HG02840 (cell line): ENCODE data around the gene PLAAT2.
"Not testable (repeated sequence)": the region's sequence is repeated elsewhere in the genome, so short reads cannot be mapped to it uniquely, and the experiment has no call there.

ENCODE experiments used
- ATAC-seq: cut with Tn5 transposase; IDR thresholded peaks from one replicate; pipeline ENCODE4 v1.9.1; 2021; ENCODE audit warnings: mild to moderate bottlenecking, moderate library complexity, moderate number of reproducible peaks; ENCODE audit not compliant: unreplicated experiment, low FRiP score

The PLAAT2 gene

DNA sequence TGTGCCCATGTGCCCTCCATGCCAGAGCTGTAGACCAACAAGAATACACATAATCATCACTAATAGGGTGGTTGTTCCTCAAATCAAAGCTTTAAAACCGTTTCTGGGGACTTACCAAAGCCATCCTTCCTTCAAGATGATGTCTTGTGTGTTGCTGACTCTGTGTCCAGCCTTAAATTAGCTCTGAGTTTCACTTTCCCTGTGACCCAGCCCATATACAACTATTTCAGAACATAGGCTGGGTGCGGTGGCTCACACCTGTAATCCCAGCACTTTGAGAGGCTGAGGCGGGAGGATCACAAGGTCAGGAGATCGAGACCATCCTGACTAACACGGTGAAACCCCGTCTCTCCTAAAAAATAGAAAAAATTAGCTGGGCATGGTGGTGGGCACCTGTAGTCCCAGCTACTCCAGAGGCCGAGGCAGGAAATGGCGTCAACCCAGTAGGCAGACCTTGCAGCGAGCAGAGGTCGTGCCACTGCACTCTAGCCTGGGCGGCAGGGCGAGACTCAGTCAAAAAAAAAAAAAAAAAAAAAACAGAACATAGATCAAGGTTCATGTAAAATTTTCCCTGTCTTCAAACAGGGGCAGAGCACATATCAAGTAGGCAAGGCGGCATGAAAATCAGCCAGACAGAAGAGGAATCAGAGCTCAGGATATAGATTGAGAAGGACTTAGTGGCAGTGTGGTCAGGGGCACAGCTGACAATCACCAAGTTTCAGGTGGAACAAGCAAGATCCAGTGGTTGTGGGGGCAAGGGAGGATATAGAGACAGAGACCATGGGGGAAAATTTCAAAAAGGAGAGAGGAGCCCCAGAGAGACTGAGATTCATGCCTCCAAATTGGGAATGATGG is at the start of gene PLAAT2:
Gene PLAAT2 (minus strand): TSS at position 179 of the 855 bp plus-strand sequence. CDS start 55 bp downstream, at position 124.
- no peak for ATAC-seq

DNA sequence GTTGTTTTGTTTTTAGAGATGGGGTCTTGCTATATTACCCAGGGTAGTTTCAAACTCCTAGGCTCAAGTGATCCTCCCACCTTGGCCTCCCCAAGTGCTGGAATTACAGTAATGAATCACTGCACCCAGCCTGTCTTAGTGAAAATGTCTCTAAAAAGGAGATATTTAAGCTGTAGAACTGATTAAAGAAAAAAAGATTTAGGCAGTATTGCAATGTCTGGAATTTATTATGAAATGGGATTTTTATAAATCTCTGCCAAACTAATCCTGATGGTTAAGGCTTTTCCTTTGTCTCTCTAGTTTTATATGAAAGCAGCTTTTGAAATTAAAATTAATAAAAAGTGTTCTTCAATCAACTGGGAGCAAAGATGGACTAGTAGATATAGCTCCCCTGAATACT is 49.0 kb upstream of the PLAAT2 start:
- ATAC-seq, result no peak

- no peak for ATAC-seq
Measured at GRCh38 chr11:63611395-63611747, 48.2 kb upstream of the PLAAT2 start.

DNA sequence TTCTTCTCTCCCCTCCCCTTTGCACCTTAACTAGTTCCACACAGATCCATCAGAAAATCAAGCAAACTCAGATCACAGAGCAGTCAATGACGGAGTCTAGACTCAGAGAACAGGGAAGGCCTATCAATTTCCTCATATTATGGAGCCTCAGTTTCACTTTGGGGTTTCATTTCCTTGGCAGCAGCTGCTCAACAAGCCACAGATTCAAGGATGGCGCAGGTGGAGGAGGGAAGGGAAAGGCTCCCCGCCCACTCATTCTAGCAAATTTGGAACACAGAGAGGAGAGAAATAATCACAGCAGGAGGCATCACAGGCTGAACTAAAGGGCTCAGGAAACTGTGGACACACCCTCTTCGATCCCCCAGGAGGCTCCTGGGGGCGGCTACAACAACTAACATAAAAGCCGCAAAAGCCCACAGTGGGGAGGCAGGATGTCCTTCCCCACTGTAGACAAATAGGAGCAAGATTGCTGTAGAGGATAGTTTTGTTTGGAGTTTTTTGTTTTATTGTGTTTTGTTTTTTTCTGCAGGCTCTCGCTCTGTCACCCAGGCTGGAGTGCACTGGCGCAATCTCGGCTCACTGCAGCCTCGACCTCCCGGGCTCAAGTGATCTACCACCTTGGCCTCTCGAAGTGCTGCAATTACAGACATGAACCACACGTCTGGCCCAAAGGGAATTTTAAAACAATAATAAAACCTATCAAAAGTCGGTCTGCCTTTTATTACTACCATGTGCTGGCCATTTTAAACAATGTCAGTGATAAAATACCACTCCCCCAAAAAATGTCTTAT is 47.6 kb upstream of the PLAAT2 start:
- ATAC-seq, result no peak

GRCh38 chr11:63609971-63610580 is 46.9 kb upstream of the PLAAT2 start:
- ATAC-seq, result no peak

DNA sequence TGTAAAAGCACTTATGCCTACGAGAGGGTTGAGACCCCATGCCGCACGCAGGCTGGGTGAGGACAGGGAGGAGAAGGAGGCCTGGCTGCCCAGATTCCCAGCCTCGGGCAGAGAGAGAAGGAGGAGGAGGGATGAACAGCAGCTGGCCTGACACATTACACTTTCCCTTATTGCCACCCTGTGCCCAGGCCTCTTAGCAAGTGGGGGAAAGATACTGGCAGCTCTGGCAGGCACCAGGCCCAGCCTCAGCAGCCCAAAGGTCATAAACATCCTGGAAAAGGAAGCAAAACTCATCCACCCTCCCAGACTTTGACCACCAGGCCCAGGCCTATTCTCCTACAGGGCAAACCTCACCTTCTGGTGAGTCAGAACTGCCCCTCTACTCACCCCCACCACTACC is 46.4 kb upstream of the PLAAT2 start:
- no peak for ATAC-seq

DNA sequence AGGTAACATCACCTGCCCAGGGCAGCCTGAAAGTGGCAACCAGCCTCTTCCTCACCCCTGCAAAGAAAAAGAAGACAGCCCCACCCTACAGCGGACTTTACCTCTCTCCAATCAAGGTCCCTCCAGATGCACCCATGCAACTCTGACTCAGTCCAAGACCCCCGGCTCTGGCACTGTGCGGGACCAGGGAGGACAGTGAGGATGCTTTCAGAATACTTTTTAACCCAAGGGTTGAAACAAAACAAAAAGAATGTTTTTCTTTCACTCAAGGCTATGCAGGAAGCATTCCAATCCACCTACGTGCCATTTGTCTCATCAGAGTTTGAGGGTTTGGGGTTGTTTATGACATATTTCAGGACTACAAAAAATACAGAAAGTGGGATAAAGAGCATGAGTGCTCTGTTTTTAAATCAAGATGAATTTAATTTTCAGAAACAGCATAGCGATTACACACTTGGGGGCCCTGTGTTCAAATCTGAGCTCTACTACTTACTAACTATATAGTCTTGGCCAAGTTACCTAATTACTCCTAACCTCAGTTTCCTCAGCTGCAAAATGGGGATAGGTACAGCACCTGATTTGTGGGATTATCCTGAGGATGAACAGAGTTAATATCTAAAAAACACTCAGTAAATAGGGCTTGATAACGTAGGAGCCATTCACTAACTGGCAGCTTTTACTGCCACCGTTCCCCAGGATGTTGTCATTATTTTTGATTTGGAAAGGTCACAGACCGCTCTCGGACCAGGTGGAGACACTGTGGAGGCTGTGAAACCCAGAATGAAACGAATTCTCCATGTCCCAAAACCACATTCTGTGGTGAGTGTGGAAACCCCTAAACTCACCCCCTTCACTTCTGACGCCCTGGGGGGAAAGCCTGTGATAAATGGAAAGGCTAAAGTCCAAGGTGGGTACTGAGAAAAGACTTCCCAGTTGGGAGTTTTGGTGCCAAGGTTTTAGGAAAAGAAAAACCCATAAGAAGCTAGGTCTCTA is 45.5 kb upstream of the PLAAT2 start:
- ATAC-seq, result no peak

GRCh38 chr11:63603180-63603518 is 40.0 kb upstream of the PLAAT2 start:
- no peak for ATAC-seq

- ATAC-seq, result not testable (repeated sequence)
Measured at GRCh38 chr11:63602290-63603179, 39.4 kb upstream of the PLAAT2 start.

DNA sequence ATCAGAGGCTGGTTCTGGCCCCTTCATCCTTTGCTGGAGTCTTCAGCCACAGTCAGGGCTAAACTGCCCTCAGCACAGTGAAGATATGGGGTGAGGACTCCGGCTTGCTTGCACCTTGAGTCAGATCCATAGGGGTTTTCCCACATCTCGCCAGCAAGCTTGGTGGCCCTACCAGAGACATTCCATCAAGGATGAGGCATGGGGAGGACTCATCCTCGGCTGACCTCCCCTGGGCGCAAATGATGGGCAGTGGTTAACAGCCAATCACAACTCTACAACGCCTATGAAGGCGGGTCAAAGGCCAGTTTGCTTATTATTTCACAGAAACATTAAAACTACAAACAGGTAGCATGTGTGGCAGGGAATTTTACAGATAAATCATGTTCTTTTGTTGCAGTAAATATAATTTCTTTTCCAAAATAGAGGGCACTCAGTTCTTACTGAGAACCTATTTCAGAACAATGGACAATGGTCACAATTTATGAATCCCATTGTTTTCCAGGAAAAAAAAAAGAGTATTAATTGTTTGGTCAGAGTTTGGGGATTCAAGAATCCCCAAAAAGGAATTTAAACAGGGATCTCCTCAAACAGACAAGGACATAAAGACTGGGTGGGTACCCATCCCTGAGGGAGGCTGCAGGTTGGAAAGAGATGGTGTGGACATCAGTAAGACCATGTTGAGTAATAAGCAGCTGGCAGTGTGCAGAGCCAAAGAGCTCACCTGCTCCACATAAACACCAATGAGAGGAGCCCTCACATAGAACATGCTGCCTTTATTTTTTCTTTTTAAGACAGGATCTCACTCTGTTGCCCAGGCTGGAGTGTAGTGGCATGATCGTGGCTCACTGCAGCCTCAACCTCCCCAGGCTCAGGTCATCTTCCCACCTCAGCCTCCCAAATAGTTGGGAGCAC is 36.3 kb upstream of the PLAAT2 start:
- ATAC-seq, result no peak

DNA sequence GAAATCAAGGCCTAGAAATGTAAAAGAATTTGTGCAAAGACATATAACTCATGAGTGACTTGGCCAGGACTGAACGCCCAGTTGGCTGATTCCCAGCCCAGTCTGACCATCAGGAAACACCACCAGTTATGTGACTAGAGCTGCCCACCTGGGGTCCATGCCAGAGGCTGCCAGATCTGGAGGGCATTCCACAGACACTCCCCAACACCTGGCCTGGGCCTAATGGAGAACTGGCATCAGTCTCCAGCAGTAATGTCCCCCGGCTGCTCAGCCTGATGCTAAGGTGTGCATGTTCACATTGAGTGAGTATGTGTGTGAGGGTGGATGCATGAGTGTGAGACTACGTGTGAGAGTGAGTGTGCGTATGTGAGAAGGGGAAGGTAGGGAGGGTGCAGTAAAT is 35.4 kb upstream of the PLAAT2 start:
- ATAC-seq, result no peak

DNA sequence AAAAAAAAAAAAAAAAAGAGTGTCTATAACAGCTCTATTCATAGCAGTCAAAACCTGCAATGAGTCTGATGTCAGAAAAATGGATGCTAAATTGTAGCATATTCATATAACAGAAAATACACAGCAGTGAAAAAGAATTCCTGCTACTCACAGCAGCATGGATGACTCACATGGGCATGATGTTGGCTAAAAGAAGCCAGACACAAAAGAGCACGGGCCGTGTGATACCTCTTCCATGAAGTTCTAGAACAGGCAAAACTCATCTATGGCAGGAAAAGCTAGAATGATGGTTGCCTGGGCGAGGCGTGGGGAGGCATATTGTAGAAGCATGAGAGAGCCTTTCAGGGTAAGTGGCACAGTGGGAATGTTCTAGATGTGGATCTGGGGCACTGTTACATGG is 32.1 kb upstream of the PLAAT2 start:
- no peak for ATAC-seq

DNA sequence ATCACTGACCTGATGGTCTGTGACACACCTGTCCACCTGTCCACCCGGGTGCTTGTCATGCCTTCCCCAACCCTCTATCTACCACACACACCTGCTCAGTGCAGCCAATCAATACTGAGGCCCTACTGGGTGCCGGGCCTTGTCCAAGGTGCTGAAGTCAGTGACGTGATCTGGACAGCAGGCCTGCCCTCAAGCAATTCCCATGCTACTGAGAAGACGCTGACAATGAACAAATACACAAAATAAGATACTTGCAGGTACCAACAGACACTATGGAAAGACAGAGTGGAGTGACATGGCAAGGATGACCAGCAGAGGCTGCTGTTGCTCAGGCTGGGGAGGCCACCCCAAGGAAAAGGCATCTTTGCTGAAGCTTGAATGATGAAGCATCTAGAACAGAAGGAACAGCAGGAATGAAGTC is 29.8 kb upstream of the PLAAT2 start:
- ATAC-seq, result no peak

GRCh38 chr11:63590024-63590788 is 27.0 kb upstream of the PLAAT2 start:
- no peak for ATAC-seq

GRCh38 chr11:63589000-63589399 is 25.8 kb upstream of the PLAAT2 start:
- ATAC-seq, result no peak

DNA sequence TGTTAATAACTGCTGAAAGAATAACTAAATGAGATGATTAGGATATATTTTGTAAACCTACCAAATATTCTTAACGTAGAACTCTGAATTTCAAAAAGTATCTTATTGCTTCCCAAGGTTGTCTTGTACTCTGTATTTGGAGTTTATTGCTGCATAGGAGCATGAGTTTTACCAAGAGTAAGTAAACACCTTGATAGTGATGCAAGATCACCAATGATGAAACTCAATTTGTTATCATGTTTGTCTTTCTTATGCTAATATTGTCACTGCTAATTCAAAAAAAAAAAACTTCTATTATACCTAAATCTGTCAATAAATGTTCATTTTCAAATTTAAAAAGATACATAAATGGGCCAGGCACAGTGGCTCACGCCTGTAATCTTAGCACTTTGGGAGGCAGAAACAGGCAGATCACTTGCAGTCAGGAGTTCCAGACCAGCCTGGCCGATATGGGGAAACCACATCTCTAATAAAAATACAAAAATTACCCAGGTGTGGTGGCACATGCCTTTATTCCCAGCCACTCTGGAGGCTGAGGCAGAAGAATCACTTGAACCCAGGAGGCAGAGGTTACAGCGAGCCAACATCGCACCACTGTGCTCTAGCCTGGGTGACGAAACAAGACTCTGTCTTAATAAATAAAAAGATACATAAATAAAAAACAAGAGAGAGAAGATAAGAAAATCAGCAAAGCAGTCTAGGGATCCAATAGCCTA is 23.4 kb upstream of the PLAAT2 start:
- ATAC-seq, result no peak

DNA sequence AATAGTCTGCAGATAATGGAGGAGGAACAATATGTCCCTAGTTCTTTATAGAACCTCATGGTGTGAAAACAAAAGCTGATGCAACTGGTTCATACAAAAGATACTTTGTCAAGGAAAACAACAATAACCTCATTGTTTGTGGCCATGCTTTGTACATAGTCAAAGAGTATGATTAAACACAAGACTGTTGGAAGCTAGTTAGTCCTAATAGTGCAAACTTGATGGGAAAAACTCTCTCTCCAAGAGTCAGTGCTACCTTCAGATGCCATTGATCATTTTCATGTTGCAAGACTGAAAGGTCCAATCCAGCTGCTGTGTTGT is 20.1 kb upstream of the PLAAT2 start:
- ATAC-seq, result no peak
